ENCODE measurements around the gene RABGAP1L. TPM values are rescaled to one million over a fixed set of nuclear protein-coding genes. Genes with fewer than 3 reads are reported as not detected.

RABGAP1L gene
- total RNA-seq, 1 experiment from 2014 or later, result 29.3 TPM

GRCh38 chr1:174858301-174858700 lies 699.0 kb downstream of the RABGAP1L start (continued):
- no peak for TF ChIP-seq CTCF (IDR thresholded peaks at IDR 0.05 in 2 of 3, conservative IDR thresholded peaks at IDR 0.05 in 1 of 3; ENCODE audit: borderline replicate concordance in 1 of 3, insufficient read depth in 1 of 3, low read depth in 2 of 3, low read length in 2 of 3)

GRCh38 chr1:174870319-174870718 lies 711.0 kb downstream of the RABGAP1L start:
- Histone ChIP-seq H3K9ac (ENCODE audit: low read length) (no peak overlapping the region), H3K36me3 (ENCODE audit: control insufficient read depth in 1 of 2, insufficient read depth in 2 of 2, low read length in 2 of 2) (no peaks in the 10 kb centered on the region), H3K79me2 (ENCODE audit: insufficient read depth, low read length) (no peaks in the 10 kb centered on the region), H3K9me2 (ENCODE audit: insufficient read depth) (no peaks in the 10 kb centered on the region), H4K20me1 (ENCODE audit: insufficient read depth) (no peaks in the 10 kb centered on the region), H3K4me1 (ENCODE audit: control insufficient read depth in 1 of 2, insufficient read depth in 2 of 2, low read length in 2 of 2) (peaks cover 0 to 2% of the 10 kb centered on the region in 2 experiments; a peak in 1 of 4 replicates), H3K4me2 (ENCODE audit: low read length) (no peak overlapping the region), H3K4me3 (replicated peaks in 1 of 2; ENCODE audit: low read depth in 1 of 2, low read length in 2 of 2) (no peak overlapping the region), H3K27ac (ENCODE audit: low read depth, low read length) (no peak overlapping the region), H2AFZ (ENCODE audit: low read depth, low read length, poor library complexity, severe bottlenecking) (no peak overlapping the region), H3K9me3 (ENCODE audit: control insufficient read depth in 1 of 2, insufficient read depth in 1 of 2, low read depth in 1 of 2, low read length in 2 of 2) (no peaks in the 10 kb centered on the region), H3K27me3 (ENCODE audit: insufficient read depth, low read length) (no peaks in the 10 kb centered on the region)
- ChIA-PET POLR2A (no interaction called here), RAD21 (ENCODE audit: low non-redundant PET in 1 of 2, low total read pairs in 2 of 2, uncharacterized antibody in 2 of 2, unreplicated experiment in 2 of 2) (no interaction called here), CTCF (no interaction called here)
- TF ChIP-seq SRF (IDR thresholded peaks at IDR 0.05; ENCODE audit: low read depth) (no peak), EGR1 (IDR thresholded peaks at IDR 0.05; ENCODE audit: low read depth) (no peak), TCF7L2 (IDR thresholded peaks at IDR 0.05; ENCODE audit: borderline replicate concordance, extremely low read depth, insufficient read depth, insufficient read length) (no peak), EZH2 (IDR thresholded peaks at IDR 0.05) (no peak), POLR2AphosphoS5 (IDR thresholded peaks at IDR 0.05; ENCODE audit: low read depth, low read length) (no peak), MAX (IDR thresholded peaks at IDR 0.05) (no peak), CEBPB (IDR thresholded peaks at IDR 0.05; ENCODE audit: low read depth) (no peak), POLR2A (IDR thresholded peaks at IDR 0.05; ENCODE audit: borderline replicate concordance, extremely low read depth, insufficient read depth, insufficient read length) (no peak), ZBTB33 (IDR thresholded peaks at IDR 0.05; ENCODE audit: extremely low read depth, insufficient replicate concordance, low read length) (no peak), SP1 (IDR thresholded peaks at IDR 0.05; ENCODE audit: low read depth) (no peak), ZNF274 (IDR thresholded peaks at IDR 0.05; ENCODE audit: low read depth, low read length) (no peak)
- BruUV-seq (replicated peaks), result no TSS peak
- ATAC-seq (no peak), DNase-seq (ENCODE audit: low read depth, low spot score) (no peak)
- intact Hi-C loops (cut with micrococcal nuclease), result no loop called here

Measured in HCT116 (cell line).